Measurements from ENCODE around the gene EYA4.

EYA4 gene

GRCh38 chr6:133424359-133424758 lies 183.2 kb downstream of the EYA4 start:
- no peaks in the 10 kb centered on the region for H3K36me3 ChIP-seq
- no peaks in the 10 kb centered on the region for H3K9me3 ChIP-seq
- DNase-seq, result no peak
- H3K27me3 ChIP-seq, result no peaks in the 10 kb centered on the region
- peaks cover 17% of the 10 kb centered on the region for H3K4me1 ChIP-seq
- no peak for TF ChIP-seq CTCF (IDR thresholded peaks at IDR 0.05; ENCODE audit: low read depth, low read length)
- no peak overlapping the region for H3K4me3 ChIP-seq (ENCODE audit: low read depth, low read length)

- Histone ChIP-seq H3K4me1 (peaks cover 18% of the 10 kb centered on the region), H3K36me3 (no peaks in the 10 kb centered on the region), H3K9me3 (no peaks in the 10 kb centered on the region), H3K4me3 (ENCODE audit: low read depth, low read length) (no peak overlapping the region), H3K27me3 (no peaks in the 10 kb centered on the region)
- TF ChIP-seq CTCF (IDR thresholded peaks at IDR 0.05; ENCODE audit: low read depth, low read length), result no peak
- no peak for DNase-seq
These were observed 184.9 kb downstream of the EYA4 start for GRCh38 chr6:133426038-133426437.

- peaks cover 38% of the 10 kb centered on the region for H3K4me1 ChIP-seq
- no peak overlapping the region for H3K4me3 ChIP-seq (ENCODE audit: low read depth, low read length)
- DNase-seq, result no peak
- H3K27me3 ChIP-seq, result no peaks in the 10 kb centered on the region
- no peaks in the 10 kb centered on the region for H3K36me3 ChIP-seq
- no peaks in the 10 kb centered on the region for H3K9me3 ChIP-seq
- no peak for TF ChIP-seq CTCF (IDR thresholded peaks at IDR 0.05; ENCODE audit: low read depth, low read length)
These were observed 187.1 kb downstream of the EYA4 start for GRCh38 chr6:133428295-133428694.

GRCh38 chr6:133430530-133430929 lies 189.4 kb downstream of the EYA4 start:
- H3K36me3 ChIP-seq, result peaks cover 3% of the 10 kb centered on the region
- DNase-seq, result no peak
- no peaks in the 10 kb centered on the region for H3K27me3 ChIP-seq
- H3K4me3 ChIP-seq (ENCODE audit: low read depth, low read length), result no peak overlapping the region
- no peak for TF ChIP-seq CTCF (IDR thresholded peaks at IDR 0.05; ENCODE audit: low read depth, low read length)
- peaks cover 60% of the 10 kb centered on the region for H3K4me1 ChIP-seq
- no peaks in the 10 kb centered on the region for H3K9me3 ChIP-seq

- Histone ChIP-seq H3K4me3 (ENCODE audit: low read depth, low read length) (no peak overlapping the region), H3K9me3 (no peaks in the 10 kb centered on the region), H3K4me1 (peaks cover 57% of the 10 kb centered on the region), H3K27me3 (no peaks in the 10 kb centered on the region), H3K36me3 (peaks cover 4% of the 10 kb centered on the region)
- TF ChIP-seq CTCF (IDR thresholded peaks at IDR 0.05; ENCODE audit: low read depth, low read length), result no peak
- no peak for DNase-seq
These were observed 189.9 kb downstream of the EYA4 start for GRCh38 chr6:133431031-133431430.

GRCh38 chr6:133432021-133432989 lies 191.1 kb downstream of the EYA4 start:
- Histone ChIP-seq H3K4me3 (ENCODE audit: low read depth, low read length) (peak overlapping the region; percentile 12; the same call in 1 of the 2 replicates), H3K9me3 (no peaks in the 10 kb centered on the region), H3K27me3 (no peaks in the 10 kb centered on the region), H3K4me1 (peaks cover 45% of the 10 kb centered on the region), H3K36me3 (peaks cover 4% of the 10 kb centered on the region)
- peak; percentile 80 for DNase-seq
- TF ChIP-seq CTCF (IDR thresholded peaks at IDR 0.05; ENCODE audit: low read depth, low read length), result peak; percentile 12; the same call in 1 of the 2 replicates
